Activated CD4-positive, alpha-beta T cell treated with anti-CD3 and anti-CD28 coated beads, Interleukin-2, amount 50 U/mL, for 24 hours (primary cell): ENCODE data around the gene PPP1R3F.
"Not testable (repeated sequence)": the region's sequence is repeated elsewhere in the genome, so short reads cannot be mapped to it uniquely, and the experiment has no call there.

Experiments
- DNase-seq, 2 donors: peaks; one replicate each; pipeline ENCODE4 v3.0.0-alpha.2; 2020; ENCODE audit warnings: low read depth in 1 of 2, low spot score in 1 of 2

The PPP1R3F gene

DNA sequence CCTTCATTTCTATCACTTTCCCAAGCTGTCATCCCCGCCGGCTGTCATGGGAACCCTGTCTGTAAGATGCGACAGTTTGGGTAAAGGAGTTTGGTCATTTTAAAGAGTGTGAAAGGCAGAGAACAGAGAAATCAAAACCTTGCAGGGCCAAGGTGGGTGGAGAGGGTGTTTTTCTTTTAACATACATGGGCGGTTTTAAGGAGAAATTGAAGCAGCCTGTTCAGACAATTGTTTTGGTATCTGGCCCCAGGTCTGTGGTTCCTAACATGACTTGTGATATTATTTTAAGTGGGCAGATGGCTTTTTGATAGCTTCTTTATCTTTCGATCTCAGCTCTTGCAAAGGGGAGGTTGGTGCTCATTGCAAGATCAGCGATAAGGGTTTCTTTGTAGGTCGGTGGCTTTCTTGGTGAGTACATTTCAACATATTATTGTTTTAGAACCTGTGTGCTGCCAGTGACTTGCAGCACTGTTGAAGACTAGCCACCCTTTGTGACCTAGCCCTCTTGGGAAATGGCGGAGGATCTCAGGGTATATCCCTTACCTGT lies 3.7 kb downstream of the PPP1R3F start:
- no peak for DNase-seq

DNA sequence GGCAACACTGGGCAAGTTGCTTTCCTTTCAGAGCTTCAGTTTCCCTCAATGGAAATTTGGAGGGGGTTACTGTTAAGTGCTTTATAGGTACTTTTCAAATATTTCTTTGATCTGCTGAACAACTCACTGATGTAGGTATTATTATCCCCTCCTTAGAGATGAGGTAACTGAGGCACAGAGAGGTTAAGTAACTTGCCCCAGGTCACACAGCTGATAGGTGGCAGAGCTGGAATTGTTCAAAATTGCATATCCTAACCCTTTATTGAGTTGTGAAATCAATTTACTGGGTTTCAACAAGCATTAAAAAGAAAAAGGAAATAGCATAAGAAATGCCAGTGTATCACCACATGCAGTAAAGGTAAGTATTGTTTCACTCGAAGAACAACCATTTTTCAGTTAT lies 6.6 kb downstream of the PPP1R3F start:
- no peak for DNase-seq

DNA sequence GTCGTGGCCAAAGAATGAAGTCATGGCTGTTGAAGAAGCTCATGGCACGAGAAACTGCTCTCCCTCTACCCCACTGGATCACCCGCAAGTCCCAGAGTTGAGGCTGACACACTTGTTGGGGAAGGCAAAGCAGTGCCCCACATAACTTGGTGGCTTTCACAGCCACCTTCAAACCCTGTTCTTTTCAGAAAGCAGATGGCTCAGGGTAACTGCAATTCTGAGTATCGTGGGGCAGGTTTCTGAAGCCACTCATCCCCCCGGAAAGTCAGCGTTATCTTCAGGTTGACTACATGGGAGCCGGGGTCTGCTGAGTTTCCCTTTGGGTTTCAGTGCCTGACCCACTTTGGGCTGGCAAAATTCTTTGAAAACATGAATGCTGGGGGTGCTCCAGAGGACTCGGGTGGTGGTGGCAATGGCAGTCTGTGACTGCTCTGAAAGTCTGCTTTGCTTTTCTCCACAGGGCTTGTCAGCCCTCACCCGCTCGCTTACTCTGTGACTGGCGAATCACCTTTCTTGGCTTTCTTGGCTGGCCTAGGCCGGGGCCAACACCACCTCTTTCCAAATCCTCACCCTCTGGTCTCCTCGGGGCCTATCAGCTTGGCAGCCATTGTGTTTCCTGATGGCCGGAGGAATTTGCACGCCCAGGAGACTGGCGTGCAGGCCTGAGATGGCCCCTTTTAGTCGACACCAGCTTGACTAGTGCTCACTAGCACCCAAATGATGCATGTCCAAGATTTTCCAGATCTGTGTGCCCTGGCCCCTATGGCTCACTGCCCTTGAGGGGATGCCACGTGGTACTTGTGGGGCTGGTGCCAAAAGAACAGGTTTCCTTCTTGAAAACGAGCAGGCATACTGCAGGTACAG lies 7.3 kb downstream of the PPP1R3F start:
- DNase-seq: no peak

DNA sequence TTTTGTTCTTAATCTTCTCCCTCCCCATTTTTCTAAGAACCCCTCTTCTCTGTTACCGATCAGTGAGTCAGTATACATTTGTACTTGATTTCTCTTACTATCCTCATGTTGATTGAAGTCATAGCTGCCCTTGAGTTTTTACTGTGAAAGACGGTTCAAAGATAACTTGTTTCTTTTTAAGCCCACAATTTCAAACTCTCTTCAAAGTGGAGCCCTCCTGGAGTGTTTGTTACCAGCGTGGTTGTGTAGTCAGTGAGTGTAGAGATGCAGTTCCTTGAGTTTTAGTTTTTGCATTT lies 7.9 kb downstream of the PPP1R3F start:
- no peak for DNase-seq

DNA sequence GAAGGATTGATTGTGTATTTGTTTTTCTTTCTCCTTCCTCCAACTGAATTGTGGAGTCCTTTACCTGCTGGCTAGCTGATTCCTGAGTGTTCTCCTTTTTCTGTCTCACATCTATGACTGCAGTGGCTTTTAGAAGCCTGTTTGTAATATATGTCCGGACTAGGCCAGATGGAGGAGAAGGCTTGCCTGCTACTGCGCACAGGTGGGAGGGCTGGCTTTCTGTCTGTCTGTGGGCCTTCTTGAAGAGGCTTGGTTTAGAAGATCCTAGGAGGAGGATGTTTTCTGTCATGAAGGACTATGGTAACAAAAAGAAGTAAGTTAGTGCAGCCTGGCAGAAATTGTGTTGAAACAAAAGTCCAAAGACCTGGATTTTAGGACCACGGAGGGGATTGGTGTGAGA lies 8.5 kb downstream of the PPP1R3F start:
- DNase-seq: no peak

DNA sequence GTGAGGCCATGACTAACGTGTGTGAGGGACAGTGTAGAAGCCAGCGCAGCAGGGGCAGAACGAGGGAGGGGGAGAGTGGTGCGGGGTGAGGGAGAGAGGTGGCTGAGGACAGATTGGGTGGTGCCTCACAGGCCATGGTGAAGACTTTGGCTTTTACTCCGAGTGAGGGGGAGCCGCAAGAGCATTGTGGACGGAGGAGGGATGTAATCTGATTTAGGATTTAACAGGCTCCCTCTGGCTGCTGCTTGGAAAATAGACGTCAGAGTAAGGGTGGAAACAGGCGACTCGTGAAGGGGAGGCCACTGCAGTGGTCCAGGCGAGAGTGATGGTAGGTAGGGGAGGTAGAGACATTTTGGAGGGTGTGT lies 13.0 kb downstream of the PPP1R3F start:
- DNase-seq: no peak

DNA sequence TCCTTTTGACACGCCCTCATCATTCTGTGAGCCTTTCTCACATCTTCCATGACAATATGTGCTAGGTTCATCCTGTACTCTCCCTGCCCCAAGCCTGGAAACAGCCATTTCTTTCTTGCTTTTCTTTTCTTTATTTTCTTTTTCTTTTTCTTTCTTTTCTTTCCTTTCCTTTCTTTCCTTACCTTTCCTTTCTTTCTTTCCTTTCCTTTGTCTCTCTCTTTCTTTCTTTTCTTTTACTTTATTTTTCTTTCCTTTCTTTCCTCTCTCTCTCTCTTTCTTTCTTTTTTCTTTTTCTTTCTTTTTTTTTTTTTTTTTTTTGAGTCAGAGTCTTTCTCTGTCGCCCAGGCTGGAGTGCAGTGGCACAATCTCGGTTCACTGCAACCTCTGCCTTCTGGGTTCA lies 14.6 kb downstream of the PPP1R3F start:
- no peak for DNase-seq

DNA sequence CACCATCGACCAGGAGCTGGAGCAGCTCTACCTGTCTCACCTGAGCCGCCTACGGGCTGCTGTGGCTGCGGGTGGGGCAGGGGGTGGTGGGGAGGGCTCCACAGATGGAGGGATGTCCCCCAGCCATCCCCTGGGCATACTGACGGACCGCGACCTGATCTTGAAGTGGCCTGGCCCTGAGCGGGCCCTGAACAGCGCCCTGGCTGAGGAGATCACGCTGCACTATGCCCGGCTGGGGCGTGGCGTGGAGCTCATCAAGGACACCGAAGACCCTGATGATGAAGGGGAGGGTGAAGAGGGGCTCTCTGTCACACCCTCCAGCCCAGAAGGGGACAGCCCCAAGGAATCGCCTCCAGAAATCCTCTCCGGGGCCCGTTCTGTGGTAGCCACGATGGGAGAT lies 16.5 kb downstream of the PPP1R3F start:
- no peak for DNase-seq

DNA sequence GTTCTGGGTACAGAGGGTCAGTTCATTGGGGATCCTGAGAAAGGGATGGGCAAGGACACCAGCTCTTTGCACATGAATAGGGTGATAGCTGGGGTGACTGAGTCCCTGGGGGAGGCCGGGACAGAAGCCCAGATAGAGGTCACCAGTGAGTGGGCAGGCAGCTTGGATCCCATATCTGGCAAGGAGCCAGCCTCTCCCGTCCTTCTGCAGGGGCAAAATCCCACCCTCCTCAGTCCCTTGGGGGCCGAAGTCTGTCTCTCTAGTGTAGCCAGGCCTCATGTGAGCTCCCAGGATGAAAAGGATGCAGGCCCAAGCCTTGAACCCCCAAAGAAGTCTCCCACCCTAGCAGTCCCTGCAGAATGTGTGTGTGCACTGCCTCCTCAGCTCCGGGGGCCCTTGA lies 17.0 kb downstream of the PPP1R3F start:
- no peak for DNase-seq

DNA sequence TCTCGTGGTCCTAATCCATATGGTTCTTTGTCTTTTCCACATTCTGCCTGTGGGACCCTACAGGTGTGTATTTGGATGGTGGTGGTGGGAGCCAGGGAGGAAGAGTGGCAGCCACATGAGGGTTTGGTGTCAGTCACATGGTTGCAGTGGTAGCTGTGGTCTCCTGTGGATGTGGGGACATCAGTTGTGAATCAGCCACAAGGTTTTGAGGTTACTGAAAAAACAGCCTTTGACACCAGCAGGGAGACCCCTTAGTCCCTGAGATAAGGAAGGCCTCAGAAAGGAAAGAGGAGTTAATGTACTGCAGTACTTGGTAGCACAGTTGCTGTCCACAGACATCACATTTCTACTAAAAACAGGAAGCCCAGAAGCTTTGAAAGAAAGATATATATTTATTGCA lies 18.1 kb downstream of the PPP1R3F start:
- DNase-seq: no peak

DNA sequence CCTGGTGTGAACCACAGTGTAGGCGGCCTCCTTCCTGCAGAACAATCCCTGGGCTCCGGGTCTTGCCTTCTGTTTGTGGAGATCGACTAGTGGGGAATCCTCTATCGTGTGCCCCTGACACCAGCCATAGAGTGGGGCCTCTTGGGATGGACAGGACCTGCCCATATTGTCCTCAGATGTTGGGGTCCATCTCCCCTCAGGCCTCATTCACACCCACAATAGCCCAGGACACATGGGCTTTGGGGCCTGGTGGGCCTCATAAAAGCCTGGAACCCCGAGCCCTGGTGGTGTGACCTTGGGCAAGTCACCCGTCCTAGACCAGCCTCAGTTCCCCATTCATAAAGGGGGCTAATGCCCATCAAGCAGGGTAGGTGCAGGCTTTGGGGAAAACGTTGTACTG lies 20.6 kb downstream of the PPP1R3F start:
- no peak for DNase-seq

DNA sequence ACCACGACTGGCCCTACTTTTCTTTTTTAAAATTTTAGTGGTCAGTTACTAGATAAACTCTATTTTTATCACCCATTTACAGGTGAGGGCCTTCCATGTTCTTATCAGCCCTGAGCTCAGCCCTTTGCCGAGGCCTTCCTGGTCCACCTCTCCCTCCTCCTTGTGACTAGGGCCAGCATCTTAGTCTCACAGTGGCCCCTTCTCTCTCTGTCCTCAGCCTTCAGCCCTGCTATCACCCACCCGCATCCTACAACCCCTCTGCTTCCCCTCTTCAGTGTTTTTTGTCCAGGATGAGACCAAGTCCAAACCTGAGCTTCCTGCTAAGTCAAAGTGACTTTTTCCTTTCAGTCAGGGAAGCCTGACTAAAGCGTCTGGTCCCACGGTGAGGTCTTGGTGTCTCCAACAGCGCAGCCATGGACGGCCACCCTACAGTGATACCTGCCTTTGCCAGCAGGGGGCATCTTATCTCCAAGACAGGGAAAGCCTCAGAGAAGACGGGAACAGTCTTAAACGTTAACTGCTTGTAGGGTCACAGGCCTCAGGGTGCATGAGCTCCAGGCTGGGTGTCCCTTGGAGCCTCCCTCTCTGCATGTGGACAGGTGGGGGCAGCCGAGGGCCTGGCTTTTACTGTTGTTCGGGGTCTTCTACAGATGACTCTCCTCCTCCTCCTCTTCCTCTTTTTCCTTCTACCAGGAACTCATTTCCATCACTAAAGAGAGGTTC lies 22.2 kb downstream of the PPP1R3F start:
- DNase-seq: peak; percentile 44 to 46

DNA sequence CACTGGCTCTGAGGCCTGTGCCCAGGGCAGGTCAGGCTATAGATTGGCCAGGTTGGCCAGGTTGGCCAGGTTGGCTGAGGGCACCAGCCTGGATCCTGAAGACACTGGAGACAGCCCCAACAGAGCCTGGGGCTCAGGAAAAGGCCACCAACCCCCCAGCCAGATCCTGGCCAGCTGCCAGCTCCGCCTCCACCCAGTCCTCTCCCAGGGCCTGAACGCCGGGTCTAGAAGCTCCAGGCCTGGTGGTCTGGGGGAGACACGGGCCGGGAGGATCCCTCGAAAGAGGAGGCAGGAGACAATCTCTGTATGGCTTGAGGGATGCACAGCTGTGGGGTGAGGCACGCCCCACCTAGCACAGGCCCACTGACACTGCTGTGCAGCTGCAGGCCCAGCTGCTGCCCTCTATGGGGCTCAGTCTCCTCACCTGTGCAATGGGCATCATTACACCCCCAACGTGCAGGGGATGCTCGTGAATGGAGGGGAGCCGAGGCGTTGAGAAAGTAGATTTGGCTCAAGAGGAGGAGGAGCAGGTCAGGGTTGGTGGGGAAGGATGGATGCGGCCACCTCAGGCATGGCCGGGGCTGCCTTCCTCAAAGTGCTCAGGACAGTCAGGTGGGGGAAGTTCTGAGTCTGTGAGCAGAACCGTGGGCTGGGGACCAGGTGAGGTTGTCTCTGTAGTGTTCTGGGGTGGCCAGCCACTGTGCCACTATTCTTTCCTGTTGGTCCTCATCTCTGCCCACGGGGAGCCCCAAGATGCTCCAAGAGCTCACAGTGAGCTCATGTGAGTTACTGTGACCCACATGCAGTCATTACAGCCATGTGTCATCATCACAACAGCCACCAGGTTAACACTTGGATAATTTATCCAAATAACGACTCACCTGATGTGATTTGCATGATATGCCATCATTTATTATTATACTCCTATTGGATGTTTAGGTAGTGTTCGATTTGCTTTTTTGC lies 23.1 kb downstream of the PPP1R3F start:
- no peak for DNase-seq

DNA sequence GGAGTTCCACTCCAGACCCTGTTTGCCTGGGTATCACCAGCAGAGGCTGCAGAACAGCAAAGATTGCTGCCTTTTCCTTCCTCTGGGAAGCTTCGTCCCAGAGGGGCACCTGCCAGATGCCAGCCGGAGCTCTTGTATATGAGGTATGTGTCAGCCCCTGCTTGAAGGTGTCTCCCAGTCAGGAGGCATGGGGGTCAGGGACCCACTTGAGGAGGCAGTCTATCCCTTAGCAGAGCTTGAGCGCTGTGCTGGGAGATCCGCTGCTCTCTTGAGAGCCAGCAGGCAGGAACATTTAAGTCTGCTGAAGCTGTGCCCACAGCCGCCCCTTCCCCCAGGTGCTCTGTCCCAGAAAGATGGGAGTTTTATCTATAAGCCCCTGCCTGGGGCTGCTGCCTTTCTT lies 29.7 kb downstream of the PPP1R3F start:
- DNase-seq: not testable (repeated sequence)

DNA sequence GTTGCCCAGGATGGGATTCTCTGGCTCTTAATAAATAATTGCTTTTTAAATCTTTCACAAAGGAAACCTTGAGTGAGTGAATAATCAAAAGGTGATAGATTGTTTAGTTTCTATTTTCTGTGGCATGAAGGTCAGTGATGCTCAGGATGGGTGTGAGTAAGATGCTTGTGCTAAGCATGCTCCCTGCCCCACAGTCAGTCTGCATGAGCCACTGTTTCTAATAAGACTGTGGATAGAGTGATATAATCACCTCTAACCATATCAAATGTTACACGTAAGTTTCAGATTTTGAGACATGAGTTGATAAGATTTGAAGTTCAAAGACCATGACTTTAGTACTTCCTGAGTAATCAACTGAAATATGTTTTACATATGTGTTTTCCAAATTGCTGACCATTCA lies 31.1 kb downstream of the PPP1R3F start:
- DNase-seq: no peak

DNA sequence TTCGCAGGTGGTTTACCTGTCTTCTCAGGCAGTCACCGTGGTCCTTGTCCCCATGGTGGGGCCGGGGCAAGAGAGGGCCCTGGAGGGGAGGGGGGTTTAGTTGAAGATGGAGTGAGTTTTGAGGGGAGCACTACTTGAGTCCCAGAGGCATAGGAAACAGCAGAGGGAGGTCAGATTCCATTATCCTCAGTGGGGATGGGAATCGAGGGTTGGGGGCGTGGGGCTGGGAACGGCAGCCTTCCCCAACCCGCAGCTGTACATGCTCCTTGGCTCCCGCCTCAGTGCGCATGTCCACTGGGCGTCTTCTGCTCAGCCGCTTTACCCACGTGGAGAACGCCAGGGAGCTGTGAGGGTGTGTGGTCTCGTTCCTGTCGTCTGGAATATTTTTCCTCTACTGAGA lies 33.8 kb downstream of the PPP1R3F start, which contains the start of gene GAGE10:
Gene GAGE10, plus strand, starts transcription at position 301 of the 400 bp plus-strand sequence. CDS start 1,214 bp downstream, outside the sequence.
- no peak for DNase-seq

DNA sequence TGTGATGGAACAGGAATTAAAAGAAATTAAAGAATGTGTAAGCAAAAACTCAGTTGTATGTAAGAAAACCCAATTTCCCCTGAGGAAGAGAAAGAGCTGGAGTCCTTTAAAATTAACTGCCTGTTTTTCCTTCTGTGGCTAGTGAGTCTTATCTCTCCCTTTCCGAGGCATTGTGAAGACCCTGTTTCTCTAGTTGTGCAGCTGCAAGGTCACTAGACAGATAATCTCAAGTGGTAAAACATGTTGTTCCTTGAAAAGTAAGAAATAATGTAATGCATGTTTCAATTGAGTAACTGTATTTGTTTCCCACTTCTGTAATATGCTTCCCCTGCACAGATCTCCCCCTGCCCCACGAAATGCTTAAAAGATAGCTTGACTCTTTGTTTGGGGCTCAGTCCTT lies 38.2 kb downstream of the PPP1R3F start:
- DNase-seq: not testable (repeated sequence)

DNA sequence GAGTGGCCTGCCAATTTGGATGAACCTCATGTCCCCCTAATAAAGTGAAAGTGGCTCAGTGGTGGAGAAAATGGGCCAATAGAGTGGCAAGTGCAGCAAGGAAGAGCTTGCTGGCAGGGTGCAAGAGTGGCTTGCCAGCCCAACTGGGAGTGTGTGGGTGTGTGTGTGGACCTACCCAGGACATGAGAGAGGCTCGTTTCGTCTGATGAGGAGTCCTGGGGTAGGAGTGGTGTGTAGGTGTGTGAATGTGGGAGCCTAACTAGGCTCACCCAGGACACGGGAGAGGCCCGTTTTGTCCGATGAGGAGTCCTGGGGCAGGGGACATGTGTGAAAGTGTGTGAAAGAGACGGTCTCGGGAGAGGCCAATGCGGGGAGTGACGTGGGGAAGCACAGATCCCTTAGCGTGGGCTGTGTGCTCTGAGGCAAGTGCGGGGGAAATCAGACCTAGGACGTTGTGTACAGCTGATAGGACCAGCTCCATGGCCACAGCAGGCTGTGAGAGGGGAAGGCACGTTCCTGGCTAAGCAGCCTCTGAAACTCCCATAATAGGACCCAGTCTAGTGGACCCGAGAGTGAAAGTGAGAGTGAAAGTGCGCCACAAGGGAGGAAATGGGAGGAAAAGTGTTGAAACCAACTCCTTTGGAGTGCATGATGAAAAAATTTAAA lies 39.1 kb downstream of the PPP1R3F start:
- DNase-seq: no peak

DNA sequence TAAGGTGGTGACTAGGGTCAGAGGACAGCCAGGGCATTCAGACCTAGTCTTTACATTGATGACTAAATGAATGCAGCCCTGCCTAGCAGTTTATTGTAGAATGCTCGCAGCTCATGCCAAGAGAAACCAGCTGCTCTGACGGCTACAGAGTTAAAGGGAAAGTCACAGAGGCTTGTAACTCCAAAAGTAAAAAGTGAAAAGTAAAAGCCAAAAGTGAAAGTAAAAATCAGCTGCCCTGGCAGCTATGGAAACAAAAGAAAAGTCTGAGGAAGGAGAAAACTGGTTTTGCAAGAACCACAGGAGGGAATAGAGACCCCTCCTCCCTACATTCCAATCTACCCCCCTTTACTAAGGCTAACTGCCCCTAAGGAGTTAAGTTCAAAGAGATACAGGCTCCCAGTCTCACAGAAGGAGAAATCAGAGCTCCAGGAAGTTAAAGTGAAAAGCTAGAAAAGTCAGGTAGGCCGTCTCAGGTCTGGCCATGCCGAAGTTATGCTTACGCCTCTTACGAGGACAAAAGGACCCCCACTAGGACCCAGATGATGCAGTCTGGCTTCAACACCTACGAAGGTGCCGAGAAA lies 39.9 kb downstream of the PPP1R3F start:
- no peak for DNase-seq

DNA sequence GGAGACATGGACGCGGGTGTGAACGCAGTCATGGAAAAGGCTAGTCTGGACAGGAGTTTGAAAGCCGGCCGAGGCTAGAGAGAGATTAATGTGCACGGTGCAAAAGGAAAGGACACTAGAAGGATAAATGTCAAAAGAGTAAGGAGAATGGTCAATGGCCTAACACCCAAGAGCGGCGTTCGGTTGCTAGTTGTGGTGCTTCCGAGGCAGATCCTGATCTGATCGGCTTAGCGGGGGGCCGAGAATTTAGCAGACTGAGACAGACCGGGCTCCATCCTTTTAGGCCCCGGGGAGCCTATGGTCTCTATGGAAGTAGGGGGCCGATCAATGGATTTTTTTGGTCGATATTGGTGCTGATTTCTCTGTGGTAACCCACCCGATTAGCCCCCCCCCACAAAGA lies 40.8 kb downstream of the PPP1R3F start:
- DNase-seq: no peak
